ENCODE measurements around the gene ACTA2. TPM values are rescaled to one million over a fixed set of nuclear protein-coding genes. Genes with fewer than 3 reads are reported as not detected.

The ACTA2 gene
- polyA plus RNA-seq, 1 of the 3 experiments (the other 2 are of a cell fraction), result 130 TPM

GRCh38 chr10:88989824-88990383 is 37.3 kb upstream of the ACTA2 start:
- H3K4me3 ChIP-seq (ENCODE audit: low read depth in 2 of 2, low read length in 1 of 2), result peak overlapping the region; percentile 77 to 89
- H3K4me2 ChIP-seq, result peak overlapping the region; percentile 91
- no peaks in the 10 kb centered on the region for H3K9me2 ChIP-seq
- TF ChIP-seq TAF1 (IDR thresholded peaks at IDR 0.05; ENCODE audit: borderline replicate concordance, low read depth, low read length), result 0 out of 2 replicates have a peak, but pooled peaks have one; percentile 11
- no peak for TF ChIP-seq TCF12 (IDR thresholded peaks at IDR 0.05)
- no peak for TF ChIP-seq RFX5 (IDR thresholded peaks at IDR 0.05; ENCODE audit: low read length)
- TF ChIP-seq NFIC (IDR thresholded peaks at IDR 0.05; ENCODE audit: borderline replicate concordance), result 0 out of 2 replicates have a peak, but pooled peaks have one; percentile 5
- TF ChIP-seq RAD21 (IDR thresholded peaks at IDR 0.05; ENCODE audit: low read length), result no peak
- TF ChIP-seq MXI1 (IDR thresholded peaks at IDR 0.05; ENCODE audit: low read depth, low read length), result no peak
- no peak for TF ChIP-seq FOXM1 (IDR thresholded peaks at IDR 0.05; ENCODE audit: low read depth)
- no peak for TF ChIP-seq JUND (IDR thresholded peaks at IDR 0.05)
- no peaks in the 10 kb centered on the region for H3K27me3 ChIP-seq (ENCODE audit: insufficient read depth)
- H2AFZ ChIP-seq (ENCODE audit: low read depth), result peak overlapping the region; percentile 80
- peaks cover 8 to 32% of the 10 kb centered on the region in 2 experiments; a peak in 3 of 4 replicates for H3K4me1 ChIP-seq (ENCODE audit: control insufficient read depth in 1 of 2, insufficient read depth in 2 of 2, low read depth in 1 of 2, low read length in 1 of 2)
- H3K36me3 ChIP-seq (replicated peaks in 1 of 2; ENCODE audit: control insufficient read depth in 1 of 2, insufficient read depth in 2 of 2, low read length in 1 of 2), result no peaks in the 10 kb centered on the region
- peak overlapping the region; percentile 81 for H3K9ac ChIP-seq
- H3K9me3 ChIP-seq, result no peaks in the 10 kb centered on the region
- CTCF ChIA-PET, result interaction anchor here (0.8 to 13.7 kb wide), 13 partner anchors 20 to 425 kb away, joined by 3 to 314 read pairs (median 4); no protein-coding TSS in a partner anchor
- H3F3A ChIP-seq (replicated peaks; ENCODE audit: insufficient read depth), result peaks cover 15% of the 10 kb centered on the region
- 43% methylated on average over 8 of the region's 8 CpGs for WGBS (ENCODE audit: low lambda C conversion rate)
- POLR2A ChIA-PET, result no interaction called here
- H4K20me1 ChIP-seq (ENCODE audit: insufficient read depth), result no peaks in the 10 kb centered on the region
- H3K79me2 ChIP-seq (ENCODE audit: insufficient read depth), result peaks cover 35% of the 10 kb centered on the region
- no peak for DNase-seq
- H3K27ac ChIP-seq (ENCODE audit: low read depth in 2 of 2, low read length in 1 of 2), result peak overlapping the region; percentile 60 to 81

- Histone ChIP-seq H3K36me3 (replicated peaks in 1 of 2; ENCODE audit: control insufficient read depth in 1 of 2, insufficient read depth in 2 of 2, low read length in 1 of 2) (no peaks in the 10 kb centered on the region), H4K20me1 (ENCODE audit: insufficient read depth) (no peaks in the 10 kb centered on the region), H2AFZ (ENCODE audit: low read depth) (no peak overlapping the region), H3K9me2 (no peaks in the 10 kb centered on the region), H3K4me1 (ENCODE audit: control insufficient read depth in 1 of 2, insufficient read depth in 2 of 2, low read depth in 1 of 2, low read length in 1 of 2) (peaks cover 8 to 32% of the 10 kb centered on the region in 2 experiments; a peak in 3 of 4 replicates), H3K79me2 (ENCODE audit: insufficient read depth) (peaks cover 31% of the 10 kb centered on the region), H3K9ac (no peak overlapping the region), H3K27ac (ENCODE audit: low read depth in 2 of 2, low read length in 1 of 2) (peak overlapping the region in 1 of 2 experiments; percentile 34; a peak in 1 of 4 replicates), H3K4me3 (ENCODE audit: low read depth in 2 of 2, low read length in 1 of 2) (peak overlapping the region; percentile 77 to 89; a peak in 2 of 4 replicates), H3F3A (replicated peaks; ENCODE audit: insufficient read depth) (peaks cover 15% of the 10 kb centered on the region), H3K27me3 (ENCODE audit: insufficient read depth) (no peaks in the 10 kb centered on the region), H3K4me2 (peak overlapping the region; percentile 91), H3K9me3 (no peaks in the 10 kb centered on the region)
- TF ChIP-seq ZBTB33 (IDR thresholded peaks at IDR 0.05; ENCODE audit: borderline replicate concordance, low read depth) (no peak), ELF1 (IDR thresholded peaks at IDR 0.05) (no peak), PBX3 (IDR thresholded peaks at IDR 0.05) (no peak), TEAD4 (IDR thresholded peaks at IDR 0.05; ENCODE audit: borderline replicate concordance, insufficient read depth) (no peak), RCOR1 (IDR thresholded peaks at IDR 0.05; ENCODE audit: low read length) (no peak), JUND (IDR thresholded peaks at IDR 0.05) (no peak), RXRA (IDR thresholded peaks at IDR 0.05; ENCODE audit: borderline replicate concordance, low read depth) (no peak), CTCF (IDR thresholded peaks at IDR 0.05) (no peak), CHD2 (IDR thresholded peaks at IDR 0.05; ENCODE audit: low read length, partially characterized antibody) (no peak), USF1 (IDR thresholded peaks at IDR 0.05; ENCODE audit: borderline replicate concordance, low read depth) (no peak), NFIC (IDR thresholded peaks at IDR 0.05; ENCODE audit: borderline replicate concordance) (no peak), YY1 (IDR thresholded peaks at IDR 0.05; ENCODE audit: low read depth) (no peak)
- 89% methylated on average over 2 of the region's 2 CpGs for WGBS (ENCODE audit: low lambda C conversion rate)
- CTCF ChIA-PET, result interaction anchor here (2.0 to 13.7 kb wide), 6 partner anchors 40 to 229 kb away, joined by 4 to 314 read pairs (median 25); no protein-coding TSS in a partner anchor
- POLR2A ChIA-PET, result no interaction called here
- no peak for DNase-seq
These were observed 36.9 kb upstream of the ACTA2 start for GRCh38 chr10:88989423-88989822.

Measured in SK-N-SH (cell line).